HG03103 (cell line): ENCODE data around the gene NF2.
"Not testable (repeated sequence)": the region's sequence is repeated elsewhere in the genome, so short reads cannot be mapped to it uniquely, and the experiment has no call there.

Experiments used
- ATAC-seq: cut with Tn5 transposase; IDR thresholded peaks from one replicate; pipeline ENCODE4 v1.9.1; 2021; ENCODE audit warnings: low read depth; ENCODE audit not compliant: unreplicated experiment

The NF2 gene

GRCh38 chr22:29594447-29594846, 9.0 kb upstream of the NF2 start:
- not testable (repeated sequence) for ATAC-seq

- ATAC-seq: no peak
These were observed 7.0 kb upstream of the NF2 start for GRCh38 chr22:29596408-29596807.

GRCh38 chr22:29597871-29598683, 5.4 kb upstream of the NF2 start:
- not testable (repeated sequence) for ATAC-seq

GRCh38 chr22:29598684-29599020, 4.8 kb upstream of the NF2 start:
- no peak for ATAC-seq

- ATAC-seq: no peak
These were observed 585 bp downstream of the NF2 start for GRCh38 chr22:29604076-29604360.

GRCh38 chr22:29605527-29605850, 2.1 kb downstream of the NF2 start:
- ATAC-seq: no peak

- no peak for ATAC-seq
These were observed 2.9 kb downstream of the NF2 start for GRCh38 chr22:29606320-29606719.

- no peak for ATAC-seq
These were observed 4.0 kb downstream of the NF2 start for GRCh38 chr22:29607426-29607825.

GRCh38 chr22:29609139-29609538, 5.7 kb downstream of the NF2 start:
- ATAC-seq: no peak

GRCh38 chr22:29610780-29611179, 7.3 kb downstream of the NF2 start:
- ATAC-seq: no peak

GRCh38 chr22:29615705-29616327, 12.4 kb downstream of the NF2 start:
- ATAC-seq: no peak

GRCh38 chr22:29617922-29618629, 14.6 kb downstream of the NF2 start:
- no peak for ATAC-seq

- no peak for ATAC-seq
These were observed 18.5 kb downstream of the NF2 start for GRCh38 chr22:29621761-29622526.

GRCh38 chr22:29623059-29623458, 19.6 kb downstream of the NF2 start:
- ATAC-seq: no peak

- ATAC-seq: no peak
These were observed 20.2 kb downstream of the NF2 start for GRCh38 chr22:29623553-29624169.

GRCh38 chr22:29625090-29625825, 21.8 kb downstream of the NF2 start:
- ATAC-seq: no peak

GRCh38 chr22:29626497-29627195, 23.2 kb downstream of the NF2 start:
- no peak for ATAC-seq

- ATAC-seq: no peak
These were observed 23.7 kb downstream of the NF2 start for GRCh38 chr22:29627196-29627535.

GRCh38 chr22:29628996-29629902, 25.8 kb downstream of the NF2 start:
- no peak for ATAC-seq
